ENCODE data around the gene MRPS23.

The MRPS23 gene

DNA sequence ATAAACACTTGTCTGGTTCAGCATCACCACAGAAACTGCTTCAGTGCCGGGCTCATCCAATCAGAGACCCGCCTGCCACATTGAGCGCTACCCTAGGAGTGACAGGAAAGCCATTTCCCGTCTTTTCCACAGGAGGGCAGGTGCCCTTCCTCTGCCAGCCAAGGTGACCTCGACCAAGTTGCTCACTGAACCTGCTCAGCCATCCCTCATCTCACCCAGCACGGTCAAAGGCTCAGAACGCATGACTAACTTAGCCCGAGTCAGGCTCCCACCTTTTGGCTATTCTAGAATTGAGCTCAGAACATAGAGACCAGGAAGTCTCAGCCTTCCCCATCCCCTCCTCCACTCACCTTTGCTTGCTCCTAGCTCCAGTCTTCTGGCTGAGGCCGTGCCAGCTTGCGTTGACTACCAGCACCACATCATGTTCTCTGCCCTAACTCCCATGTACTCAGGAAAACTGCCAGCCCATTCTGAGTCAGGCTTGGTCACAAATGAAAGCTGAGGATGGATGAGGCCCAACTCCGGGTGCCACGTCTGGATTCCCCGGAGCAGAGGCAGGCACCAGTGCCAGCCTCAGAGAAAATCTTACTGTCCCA lies 15.6 kb downstream of the MRPS23 start:
- no peak for DNase-seq

DNA sequence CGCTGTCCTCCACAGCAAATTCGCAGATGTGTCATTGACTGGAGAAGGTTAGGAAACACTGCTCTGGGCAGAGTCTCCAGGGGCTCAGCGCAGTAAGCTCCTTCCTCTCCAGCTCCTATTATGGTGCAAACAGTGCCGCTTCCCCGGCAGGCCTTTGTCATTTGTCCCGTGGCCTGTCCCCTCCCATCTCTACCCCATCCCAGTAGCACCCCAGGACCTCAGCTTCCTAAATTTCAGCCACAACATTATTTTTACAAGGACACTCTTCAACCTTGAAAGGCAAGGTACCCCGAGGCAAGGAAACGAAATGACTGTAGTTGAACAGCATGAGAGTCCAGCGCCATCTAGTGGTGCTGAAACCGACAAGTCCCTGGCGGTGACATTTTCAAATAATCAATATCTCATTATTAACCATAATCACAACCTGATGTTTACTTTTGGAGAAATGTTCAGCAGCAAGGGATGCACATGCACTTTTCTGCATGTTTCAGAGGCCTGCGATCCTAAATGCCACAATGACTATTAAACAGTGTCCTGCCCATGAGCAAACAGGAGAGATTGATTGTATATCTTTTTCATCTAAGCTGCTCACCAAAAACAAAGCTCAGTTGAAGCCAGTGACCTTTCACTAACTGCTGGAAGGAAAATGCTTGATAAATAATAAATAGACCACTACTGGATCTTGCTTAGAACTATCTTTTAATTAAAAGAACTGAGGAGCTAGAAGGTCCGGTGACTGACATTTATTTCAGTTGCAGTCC lies 16.5 kb downstream of the MRPS23 start:
- DNase-seq = peak; percentile 41

DNA sequence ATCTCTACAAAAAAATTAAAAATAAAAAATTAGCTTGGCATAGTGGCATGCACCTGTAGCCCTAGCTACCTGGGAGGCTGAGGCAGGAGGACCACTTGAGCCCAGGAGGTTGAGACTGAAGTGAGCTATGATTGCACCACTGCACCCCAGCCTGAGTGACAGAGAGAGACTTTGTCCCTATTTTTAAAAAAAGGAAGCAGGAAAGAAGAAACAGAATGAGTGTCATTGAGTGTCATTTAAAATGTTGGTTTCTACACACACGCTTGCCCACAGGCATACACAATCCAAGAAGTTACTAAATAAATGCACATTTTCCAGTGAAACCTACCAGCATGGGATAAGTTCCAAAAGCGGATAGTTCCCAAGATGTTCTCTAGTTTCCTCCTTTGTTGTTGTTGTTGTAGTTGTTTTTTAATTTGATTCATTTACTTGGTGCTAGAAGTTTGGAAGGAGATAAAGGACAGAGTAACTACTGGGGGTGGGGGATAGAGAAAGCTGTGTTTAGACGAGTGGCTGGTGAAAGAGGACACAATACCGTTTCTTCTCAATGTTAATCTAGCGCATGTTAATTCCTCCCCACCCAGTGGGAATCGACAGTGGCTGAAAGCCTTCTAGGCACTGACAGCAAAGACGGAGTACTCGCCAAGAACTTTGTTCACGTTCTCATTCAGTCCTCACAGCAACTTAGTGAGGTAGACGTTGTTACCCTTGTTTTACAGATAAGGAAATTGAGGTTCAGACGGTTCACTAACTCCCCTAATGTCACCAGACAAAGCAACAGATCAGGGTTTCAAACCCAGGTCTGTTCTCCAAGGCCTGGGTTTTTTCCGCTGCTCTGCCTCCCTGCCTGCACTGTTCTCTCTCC lies 17.3 kb downstream of the MRPS23 start:
- DNase-seq = no peak

DNA sequence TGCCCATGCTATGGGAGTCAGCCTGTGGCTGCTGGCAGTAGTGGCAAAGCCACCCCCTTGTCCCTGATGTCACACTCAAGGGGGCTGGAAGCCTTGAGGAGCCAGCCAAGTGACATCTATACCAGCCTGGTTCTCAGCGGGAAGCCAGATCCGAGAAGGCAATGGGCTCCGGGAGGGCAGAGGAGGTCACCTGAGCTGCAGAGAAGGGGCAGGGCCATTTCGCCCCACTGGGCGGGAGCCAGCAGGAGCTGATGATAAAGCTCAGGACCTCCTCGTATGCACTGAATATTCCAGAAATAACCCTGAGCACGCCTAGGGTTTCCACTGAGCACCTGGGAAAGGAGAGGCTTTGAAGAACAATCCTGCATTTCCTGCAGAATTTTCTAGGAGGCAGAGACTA lies 19.0 kb downstream of the MRPS23 start:
- no peak for DNase-seq

DNA sequence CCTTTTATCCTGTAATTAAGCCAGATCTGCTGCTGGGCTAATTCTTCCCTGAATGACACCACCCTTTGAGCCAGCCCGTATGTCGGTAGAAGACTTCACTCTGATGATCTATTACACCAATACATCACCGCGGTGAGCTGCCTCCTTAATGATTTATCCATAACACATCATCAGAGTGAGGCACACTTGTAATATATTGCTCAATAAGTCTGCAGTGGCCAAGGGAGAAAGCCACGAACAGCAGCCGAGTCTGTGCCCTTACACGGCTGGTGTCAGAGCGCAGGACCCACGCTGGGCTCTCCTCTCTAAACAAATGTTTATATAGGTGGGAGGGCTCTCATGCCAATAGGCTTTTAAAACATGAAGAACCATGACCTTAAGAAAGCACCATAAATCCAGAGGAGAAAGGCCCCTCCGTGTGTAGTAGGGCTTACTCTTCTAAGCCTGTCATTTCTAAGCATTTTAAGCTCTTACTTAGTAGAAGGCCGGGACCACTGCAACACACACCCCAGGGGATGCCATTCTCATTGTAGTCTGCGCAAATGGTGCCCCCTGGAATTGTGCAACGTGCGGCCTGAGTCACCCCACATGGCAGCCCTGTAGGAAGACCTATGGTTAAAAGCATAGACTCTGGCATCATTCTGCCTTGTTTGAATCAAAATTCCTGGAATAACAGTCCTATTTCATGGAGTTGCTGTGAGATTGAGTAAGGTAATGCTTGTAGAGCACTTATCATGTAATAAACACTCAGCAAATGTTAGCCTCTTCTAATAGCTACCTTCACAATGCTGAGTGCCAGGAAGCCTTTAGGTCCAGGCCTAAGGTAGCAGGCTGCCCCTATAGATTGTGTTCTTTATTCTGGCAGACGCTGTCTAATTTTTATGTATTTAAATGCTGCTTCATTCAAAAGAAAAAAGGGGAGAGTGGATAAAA lies 26.1 kb downstream of the MRPS23 start:
- DNase-seq = no peak

DNA sequence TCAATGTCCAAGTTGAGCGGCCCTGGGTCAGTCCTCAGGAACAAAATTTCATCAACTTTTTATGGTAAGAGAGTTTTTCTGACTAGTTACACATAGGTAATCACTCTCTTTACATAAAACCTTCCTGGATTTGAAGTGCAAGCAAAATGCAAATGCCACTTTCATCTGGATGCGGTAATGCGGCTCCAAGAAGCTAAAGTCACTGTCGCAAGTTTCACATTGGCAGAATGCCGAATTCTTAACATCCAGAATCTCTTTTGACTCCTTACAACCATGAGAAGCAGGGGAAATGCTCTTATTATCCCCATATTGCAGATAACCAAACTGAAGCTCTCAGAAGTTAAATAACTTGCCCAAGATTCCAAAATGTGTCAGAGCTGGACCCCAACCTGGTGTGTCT lies 30.0 kb downstream of the MRPS23 start:
- DNase-seq = no peak

DNA sequence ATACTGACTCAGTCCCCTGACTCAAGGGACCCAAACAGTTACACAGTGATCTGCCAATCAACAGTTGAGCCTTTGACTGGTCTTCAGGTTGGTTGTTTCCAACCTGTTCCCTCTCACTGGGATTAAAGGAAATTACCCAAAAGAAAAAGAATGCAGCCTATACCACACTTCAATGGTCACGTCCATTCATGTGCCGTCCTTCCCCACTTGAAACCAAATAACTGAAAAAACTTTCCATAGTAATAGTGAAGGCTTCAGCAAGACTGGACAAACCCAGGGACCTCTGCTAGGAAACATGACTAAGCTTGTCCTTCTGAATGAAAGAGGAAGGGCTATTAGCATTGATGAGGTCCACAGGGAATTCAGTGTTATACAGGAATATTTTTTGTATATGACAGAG lies 30.6 kb downstream of the MRPS23 start:
- no peak for DNase-seq

DNA sequence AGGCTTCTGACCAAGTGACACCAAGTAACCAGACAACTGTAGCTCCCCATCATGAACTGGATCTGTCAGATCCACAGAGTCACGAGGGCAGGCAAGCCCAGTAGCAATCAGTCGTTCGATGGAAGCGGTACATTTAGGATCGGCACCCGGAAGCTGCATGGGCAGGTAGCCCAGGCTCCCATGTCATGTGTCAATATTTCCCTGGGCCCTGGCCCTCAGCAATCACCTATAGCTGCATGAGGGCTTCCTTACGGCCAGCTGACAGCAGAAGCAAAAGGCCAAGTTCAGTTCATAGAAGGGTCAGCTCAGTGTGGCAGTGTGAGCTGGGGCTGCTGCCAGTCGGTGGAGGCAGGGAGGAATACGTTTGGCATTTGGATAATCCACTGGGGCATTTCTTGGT lies 31.8 kb downstream of the MRPS23 start:
- no peak for DNase-seq

DNA sequence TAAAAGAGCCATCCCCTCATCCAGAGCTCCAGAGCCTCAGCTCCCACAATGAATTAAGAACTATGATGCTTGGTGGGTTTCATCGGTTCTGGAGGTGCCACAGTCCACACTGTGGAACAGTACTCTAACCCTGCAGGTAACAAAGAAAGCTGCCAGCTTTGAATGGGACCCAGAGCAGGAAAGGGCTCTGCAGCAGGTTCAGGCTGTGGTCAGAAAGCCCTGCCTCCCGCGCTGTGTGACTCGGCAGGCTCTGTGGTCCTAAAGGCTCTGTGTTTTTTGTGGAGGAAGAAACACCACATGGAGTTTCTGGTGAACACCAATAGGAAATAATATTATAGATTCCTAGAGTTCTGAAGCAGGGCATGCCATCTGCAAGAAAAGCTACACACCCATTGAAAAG lies 32.5 kb downstream of the MRPS23 start:
- DNase-seq = no peak

DNA sequence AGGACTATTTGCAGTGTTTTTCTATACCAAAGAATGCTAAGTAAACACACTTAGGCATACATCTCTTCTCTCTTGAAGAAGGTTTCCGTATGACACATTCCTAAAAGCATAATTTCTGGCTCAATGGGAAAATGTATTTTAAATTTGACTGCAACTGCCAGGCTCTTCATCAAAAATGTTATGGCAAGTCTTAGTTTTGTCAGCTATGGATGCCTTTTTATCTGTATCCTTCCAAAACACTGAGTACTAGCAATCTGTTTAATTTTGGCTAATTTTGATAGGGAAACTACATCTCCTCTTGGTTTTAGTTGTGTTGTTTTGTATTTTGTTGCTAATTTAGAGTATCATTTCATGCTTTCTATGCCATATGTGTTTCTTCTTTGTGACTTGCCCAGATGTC lies 35.4 kb downstream of the MRPS23 start:
- DNase-seq = no peak

DNA sequence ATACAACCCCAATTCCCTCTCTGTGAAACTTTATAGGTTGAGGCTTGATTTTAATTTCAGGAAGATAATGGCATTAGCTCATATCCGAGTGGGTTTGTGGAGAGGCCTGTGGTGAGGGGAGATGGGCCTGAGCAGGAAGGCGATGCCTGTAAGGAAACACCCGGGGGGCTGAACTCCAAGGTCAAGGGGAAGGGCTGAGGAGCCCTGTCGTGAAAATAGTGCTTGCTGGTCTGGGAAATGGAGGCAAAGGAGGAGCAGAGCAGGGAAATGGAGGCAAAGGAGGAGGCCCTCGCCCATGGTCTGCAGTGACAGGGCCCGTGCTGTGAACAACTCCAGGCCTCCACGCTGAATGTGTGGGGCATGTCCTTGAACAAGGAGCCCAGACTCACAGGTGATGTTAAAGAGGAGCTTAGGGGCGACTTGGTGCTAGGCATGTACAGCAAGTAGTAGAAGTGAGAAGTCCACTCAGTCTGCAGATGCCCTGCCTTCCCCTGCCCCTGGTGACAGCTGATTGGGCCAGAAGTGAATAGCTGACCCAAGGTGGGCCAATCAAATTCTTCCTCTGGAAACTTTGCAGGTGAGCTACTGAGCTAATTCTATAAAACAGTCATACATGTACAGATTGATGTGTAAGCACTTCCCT lies 38.1 kb downstream of the MRPS23 start:
- no peak for DNase-seq

DNA sequence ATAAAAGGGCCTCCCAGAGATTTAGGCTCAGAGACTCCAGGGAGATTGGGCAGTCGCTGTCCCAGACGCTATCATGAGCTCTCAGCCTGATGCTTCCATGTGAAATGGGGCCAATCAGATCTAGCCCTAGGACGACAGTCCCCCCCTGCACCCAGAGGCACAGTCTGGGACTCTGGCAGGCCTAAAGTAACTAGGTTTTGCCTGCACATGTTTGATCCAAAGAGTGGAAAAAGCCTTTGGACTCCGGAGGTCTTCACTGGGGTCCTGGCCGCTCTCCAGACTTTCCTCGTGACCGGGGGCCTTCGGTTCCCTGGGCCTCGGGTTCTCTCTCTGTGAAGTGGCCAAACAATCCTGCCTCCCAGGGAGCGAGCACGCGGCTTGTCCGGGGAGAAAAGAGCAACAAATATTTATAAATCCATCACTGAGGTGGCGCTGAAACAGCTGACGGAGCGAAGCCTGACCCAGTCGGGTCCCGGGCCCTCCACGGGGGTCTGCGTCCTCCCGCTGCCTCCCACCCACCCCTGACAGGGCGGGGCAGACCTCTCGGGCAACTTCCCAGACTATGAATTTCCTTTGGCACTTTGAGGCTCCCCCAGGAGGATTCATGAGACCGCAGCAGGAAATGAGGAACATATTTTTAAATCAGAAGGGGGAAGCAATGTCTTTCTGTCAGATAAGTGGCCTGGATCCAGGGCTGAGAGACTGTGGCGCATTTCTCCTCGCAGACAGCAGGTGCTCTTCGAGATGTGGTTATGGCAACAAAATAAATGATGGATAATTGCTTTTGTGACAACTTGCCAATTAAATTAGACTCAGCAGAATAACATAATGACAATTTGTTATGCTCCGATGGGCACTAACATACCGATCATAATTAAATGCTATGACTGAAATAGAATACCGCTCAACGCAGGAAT lies 38.9 kb downstream of the MRPS23 start:
- DNase-seq = no peak

DNA sequence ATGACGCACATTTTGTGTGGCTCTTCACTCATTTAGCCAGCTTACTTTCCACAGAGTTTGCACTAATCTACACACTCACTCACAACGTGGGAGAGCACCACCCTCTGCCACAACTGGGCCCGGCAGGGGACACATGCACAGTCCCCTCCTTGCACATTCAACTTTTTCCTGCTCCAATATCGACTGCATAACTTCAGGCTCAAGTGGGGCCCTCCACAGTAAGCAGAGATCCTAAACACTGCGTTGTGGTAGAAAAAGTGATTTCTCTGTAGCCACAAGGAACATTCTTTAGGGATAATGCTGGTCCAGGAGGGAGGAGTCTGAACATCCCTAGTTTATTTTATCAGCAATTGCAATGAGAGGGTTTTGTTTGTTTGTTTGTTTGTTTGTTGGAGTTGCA lies 40.0 kb downstream of the MRPS23 start:
- no peak for DNase-seq

DNA sequence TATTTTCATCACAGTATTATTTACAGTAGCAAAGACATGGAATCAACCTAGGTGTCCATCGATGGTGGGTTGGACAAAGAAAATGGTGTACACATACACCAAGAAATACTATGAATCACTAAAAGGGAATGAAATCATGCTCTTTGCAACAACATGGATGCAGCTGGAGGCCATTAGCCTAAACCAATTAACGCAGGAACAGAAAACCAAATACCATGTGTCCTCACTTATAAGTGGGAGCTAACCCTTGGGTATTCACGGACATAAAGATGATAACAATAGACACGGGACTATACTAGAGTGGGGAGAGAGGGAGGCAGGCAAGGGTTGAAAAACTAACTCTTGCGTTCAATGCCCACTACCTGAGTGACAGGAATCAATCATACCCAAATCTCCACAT lies 41.0 kb downstream of the MRPS23 start:
- no peak for DNase-seq

DNA sequence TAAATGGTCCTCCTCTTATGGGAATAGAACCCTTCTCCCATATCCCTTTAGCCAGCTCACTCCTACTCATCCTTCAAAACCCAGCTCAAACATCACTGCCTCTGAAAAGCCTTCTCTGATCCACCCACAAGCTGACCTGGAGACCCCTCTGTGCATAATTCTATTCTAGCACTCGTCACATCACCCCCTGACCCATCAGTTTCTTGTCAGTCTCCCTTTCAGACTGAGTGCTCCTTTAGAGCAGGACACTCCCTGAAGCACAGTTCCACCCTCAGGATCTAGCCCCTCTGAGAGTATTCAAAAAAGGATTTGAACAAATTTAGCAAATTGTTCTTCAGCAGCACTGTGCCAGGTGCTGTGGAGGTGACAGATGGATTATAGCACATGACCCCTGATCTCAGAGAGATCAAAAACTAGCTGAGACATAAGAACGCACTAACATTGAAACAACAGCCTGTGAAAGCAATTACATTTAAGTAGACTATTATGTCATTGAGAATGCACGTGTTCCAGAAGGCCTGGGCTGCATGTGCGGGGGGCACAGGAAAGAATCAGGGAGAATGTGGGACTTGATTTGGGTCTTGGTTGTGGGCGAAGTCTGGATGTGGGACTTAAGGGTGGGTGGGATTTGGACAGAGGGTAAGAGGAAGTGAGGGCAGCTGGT lies 43.5 kb downstream of the MRPS23 start:
- no peak for DNase-seq

DNA sequence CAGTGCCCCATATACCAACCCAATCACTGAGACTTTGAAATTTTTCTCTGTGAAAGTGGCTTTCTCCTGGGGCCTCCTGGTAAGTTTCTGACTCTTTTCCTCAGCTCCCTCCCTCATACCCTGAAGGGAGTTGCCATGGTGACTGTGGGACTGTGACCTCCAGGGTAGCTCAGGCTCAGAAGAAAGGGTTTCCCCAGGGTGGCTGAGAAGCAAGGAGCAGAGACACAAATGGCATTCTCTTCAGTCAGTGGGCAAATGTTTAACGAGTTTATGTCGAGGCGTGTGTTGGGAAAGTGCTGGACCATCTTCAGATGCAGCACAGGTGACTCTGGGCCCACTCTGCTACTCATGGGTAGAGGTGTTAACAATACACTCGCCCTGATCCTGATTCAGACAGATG lies 46.8 kb downstream of the MRPS23 start:
- DNase-seq = no peak

DNA sequence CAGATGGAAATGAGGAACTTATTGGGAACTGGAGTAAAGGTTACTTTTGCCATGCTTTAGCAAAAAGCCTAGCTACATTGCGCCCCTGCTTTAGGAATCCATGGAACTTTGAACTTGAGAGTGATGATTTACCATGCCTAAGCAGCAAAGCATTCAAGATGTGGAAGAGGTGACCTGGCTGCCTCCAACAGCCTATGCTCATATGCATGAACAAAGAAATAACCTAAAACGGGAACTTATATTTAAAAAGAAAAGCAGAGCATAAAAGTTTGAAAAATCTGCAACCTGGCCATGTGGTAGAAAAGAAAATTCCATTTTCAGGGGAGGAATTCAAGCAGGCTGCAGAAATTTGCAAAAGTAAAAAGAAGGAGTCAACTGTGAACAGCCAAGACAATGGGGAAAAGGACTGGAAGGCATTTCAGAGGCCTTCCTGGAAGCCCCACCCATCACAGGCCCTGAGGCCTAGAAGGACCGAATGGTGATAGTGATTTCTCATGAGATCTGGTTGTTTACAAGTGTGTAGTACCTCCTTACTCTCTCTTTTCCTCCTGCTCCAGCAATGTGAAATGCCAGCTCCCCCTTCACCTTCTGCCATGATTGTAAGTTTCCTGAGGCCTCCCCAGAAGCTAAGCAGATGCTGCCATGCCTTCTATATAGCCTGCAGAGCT lies 48.7 kb downstream of the MRPS23 start:
- DNase-seq = no peak

DNA sequence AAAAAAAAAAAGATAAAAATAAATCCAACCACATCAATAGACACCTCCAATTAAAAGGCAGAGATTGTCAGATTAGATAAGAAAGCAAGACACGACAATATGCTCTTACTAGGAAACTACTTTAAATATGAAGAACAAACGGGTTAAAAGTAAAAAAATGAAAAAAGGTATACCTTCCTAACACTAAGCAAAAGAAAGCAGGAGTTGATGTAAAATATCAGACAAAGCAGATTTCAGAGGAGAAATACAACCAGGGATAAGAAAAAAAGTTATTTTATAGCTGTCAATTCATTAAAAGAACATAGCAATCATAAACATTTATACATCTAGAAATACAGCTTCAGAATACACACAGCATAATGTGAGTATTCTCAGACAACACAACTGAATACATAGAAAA lies 55.0 kb downstream of the MRPS23 start:
- DNase-seq = no peak

DNA sequence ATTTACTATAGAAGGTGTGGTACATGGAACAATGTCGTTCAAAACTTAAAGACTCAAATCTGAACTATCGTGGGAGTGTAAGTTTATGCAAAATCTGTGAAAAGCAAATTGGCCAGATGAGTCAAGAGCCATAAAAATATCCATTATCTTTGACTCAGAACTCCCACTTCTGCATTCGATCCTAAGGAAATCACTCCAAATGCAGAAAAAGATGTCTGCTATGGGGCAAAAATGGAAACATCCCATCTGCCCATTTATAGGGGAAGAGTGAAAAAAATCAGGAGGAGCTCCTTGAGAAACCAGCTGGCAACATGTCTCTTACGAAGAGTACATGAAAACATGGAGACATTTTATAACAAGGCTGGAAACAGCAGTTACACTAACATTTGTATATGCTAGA lies 61.1 kb downstream of the MRPS23 start:
- no peak for DNase-seq

DNA sequence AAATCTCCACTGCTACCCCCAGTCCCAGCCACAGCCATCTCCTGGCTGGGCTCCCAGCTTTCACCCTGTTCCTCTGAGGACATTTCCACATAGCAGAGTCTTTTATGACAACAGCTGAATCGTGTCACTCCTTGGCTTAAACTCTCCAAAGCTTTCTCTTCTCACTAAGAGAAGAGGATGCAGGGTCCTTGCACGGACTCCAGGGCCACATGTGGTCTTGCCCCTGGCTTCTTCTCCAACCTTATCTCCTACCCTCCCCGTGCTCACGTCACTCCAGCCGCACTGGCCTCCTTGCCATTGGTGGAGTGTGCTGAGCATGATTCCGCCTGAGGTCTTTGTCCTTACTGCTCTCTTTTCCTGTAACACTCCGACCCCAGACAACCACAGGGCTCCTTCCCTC lies 64.8 kb downstream of the MRPS23 start:
- DNase-seq = no peak

Data from CD4-positive, alpha-beta T cell treated with Interferon gamma for 1 hour (primary cell).